Activated T-cell treated with anti-CD3 and anti-CD28 coated beads for 4 hours (primary cell): Measurements from ENCODE around the gene TMEM161A.
"Not testable (repeated sequence)": the region's sequence is repeated elsewhere in the genome, so short reads cannot be mapped to it uniquely, and the experiment has no call there.

ENCODE experiments used
- DNase-seq: peaks from one replicate; pipeline ENCODE4 v3.0.0-alpha.2; 2020

Gene TMEM161A

DNA sequence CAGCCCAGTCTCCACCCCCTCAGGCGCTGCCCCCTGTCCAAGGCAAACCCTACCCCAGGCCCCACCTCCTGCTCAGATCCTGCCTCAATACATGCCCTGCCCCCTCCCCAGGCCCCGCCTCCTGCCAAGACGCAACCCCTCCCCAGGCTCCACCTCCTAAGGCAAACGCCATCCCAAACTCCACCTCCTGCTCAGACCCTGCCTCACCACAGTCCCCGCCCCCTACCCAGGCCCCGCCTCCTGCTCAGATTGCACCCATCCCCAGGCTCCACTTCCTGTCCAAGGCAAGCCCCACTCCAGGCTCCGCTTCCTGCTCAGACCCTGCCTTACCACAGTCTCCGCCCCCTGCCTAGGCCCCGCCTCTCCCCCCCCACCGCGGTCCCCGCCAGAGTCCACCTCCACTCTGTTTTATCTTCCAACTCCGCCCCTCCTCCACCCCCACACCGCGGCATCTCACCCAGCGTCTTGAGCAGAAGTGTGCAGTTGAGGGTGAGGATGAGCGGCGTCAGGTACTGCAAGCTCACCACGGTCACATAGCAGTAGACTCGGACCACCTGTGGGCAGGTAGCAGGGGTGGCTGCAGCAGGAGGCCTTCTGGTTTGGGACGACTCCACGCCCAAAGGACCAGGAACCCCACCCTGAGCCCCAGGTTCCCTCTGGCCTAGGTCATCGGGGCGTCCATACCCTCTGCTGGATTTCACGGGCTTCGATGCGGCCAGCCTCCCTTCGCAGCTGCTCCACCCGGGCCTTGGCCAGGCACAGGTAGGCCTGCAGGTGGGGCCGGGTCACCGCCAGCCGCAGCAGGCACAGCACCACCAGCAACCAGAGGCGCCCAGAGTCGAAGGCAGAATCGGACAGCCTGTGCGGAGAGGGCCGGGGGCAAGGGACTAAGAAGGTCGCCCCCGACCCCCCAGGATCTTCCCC lies 17.7 kb downstream of the TMEM161A start:
- DNase-seq: no peak

DNA sequence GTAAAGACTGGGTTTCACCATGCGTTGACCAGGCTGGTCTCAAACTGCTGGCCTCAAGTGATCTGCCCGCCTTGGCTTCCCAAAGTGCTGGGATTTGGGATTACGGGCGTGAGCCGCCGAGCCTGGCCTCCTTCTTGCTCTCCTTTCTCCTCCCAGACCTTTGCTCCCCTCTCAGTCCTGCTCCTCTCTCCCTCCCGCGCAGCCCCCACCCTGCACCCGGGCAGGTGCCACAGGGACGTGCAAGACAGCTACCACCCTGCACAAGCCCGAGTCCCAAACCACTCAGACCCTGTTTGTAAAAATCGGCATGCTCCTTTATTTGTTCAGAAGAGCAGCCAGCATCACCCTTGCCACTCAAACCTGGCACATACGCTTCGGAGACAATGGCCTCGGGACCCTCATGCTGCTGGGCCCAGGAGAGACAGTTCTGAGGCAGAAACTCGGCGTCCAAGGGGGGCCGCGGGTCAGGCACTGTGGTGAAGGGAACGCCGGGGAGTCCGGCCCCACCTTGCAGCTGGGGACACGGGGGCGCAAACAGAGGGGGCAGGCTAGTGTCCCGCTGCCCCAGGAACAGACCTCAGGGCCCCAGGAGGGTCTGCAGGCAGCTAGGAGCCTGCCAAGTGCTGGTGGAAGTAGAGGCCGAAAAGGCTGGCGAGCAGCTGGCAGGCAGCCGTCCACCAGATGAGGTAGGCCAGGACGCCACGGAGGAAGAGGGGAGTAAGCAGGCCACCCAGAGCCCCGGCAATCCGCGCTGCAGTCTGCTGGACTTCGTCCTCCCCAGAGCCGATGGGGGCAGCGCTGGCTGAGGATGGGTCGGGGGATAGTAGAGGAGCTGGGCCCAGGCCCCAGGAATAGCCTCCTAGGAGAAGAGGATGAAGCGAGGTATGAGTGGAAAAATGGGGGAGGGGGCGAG lies 18.7 kb downstream of the TMEM161A start:
- DNase-seq: no peak

DNA sequence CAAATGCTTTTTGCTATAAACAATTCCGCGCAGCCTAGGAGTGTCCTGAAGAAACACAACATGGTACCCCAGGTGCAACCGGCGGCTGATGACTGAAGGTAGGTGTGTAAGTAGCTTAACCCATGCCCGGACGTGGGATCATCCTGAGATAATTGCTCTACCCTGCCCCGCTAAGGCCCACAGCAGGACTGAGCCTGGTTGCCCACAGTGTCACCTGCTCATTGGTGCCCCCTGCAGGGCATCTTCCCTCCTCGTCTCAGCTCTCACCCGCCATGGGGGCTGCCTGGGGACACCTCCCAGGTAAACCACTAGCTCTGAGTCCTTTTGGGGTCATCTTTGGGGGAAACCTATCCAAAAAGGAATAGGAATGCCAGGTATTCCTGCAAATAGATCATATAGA lies 22.3 kb downstream of the TMEM161A start:
- peak; percentile 30 for DNase-seq

DNA sequence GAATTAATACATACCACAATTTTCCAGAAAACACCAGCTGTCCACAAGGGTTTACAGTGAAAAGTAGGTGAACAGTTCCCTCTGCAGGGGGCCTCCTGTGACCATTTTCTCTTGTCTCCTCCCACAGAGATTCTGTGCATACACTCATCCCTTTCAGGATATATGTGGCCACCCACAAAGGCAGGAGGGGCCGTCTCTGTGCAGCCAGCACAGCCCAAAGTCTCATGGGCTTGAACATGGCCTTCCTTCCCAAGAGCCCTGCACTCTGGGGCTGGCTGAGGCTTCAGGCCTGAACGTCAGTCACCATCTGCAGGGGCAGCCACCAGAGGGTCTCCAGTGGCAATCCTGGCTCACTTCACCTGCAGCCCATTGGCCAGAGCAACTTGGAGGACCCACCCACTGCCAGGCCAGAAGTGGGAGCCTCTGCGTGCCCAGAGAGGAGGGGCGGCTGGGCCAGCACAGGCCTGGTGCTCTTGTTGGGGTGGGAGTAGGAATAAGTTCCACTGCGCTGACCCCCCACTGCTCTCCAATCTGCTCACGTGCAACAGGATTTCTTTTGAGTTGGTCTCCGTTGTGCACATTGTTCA lies 25.1 kb downstream of the TMEM161A start:
- DNase-seq: no peak

DNA sequence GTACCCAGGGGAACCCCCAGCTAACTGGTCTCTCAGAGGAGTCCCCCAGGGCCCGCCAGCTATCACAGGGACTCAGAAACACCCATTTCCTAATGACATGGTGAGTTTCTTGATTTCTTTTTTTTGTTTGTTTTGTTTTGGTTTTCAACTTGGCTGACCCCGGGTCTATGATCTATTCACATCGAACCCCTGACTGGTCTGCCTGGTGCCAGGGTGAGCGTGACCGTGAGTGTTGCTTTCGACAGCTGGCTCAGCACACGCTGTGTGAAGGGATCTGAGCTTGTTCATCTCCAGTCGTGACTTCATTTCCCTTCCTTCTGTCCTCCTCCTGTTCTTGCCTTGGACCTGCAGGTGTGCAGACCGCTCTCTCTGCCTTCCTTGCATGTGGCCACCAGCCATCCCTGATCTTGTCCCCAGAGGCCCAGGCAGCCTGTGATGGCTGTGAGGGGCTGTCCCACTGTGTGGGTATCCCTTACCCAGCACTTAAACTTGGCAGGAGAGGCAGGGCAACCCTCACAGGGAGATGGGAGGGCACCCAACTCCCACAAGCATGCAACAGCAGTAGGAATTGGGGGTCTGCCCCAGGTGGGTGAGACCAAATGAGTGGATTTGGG lies 26.2 kb downstream of the TMEM161A start:
- DNase-seq: no peak

DNA sequence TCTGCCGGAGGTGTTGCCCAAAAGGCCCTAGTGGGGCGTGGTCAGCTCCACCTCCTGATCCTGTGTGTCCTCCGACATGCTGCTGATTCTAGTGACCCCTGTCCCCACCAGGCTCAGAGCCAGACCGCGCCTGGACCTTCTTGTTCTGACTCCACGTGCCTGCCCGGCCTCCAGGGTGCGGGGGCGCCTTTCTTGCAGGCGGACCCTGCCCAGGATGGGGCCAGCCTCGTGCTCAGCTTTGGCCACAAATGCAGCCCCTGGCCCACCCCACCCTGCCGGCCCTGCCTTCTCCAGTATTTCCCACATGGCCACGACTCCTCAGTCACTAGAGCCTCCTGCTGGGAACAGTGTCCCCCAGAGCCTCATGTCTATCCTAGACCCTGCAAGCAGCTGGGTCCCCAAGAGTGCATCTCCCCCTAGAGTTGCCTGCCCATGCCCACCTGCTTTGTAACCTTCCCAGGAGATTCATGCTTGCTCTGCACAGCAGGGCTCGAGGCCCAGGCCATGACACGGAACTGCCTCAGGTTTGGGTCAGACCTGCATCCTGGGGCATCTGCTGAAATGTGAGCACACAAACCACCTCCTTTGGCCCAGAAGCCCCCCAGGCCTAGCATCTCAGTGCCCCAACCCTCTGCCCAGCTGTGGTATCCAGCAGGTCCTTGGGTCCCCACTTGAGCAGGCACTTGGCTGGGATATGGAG lies 27.0 kb downstream of the TMEM161A start:
- DNase-seq: no peak

DNA sequence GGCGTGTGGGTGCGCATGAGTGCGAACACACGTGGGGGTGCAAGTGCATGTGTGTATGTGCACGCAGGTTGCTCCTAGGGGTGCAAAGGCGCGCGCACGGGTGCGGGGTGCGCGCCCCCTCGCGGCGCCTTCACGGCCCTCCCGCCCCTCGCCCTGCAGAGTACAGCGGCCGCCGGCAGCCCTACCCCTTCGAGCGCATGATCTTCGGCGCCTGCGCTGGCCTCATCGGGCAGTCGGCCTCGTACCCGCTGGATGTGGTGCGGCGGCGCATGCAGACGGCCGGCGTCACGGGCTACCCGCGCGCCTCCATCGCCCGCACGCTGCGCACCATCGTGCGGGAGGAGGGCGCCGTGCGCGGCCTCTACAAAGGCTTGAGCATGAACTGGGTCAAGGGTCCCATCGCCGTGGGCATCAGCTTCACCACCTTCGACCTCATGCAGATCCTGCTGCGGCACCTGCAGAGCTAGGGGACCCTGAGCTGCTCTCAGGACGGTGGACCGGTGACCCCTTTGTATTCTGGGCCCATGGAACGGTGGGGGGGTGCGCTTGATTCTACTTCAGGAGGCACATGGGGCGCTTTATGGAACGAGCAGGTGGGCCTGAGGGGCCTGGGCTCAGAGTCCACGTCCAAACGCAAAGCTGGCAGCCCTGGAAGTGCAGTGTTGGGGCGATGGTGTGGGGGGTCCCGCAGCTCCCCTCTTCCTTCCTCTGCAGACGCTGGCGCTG lies 27.7 kb downstream of the TMEM161A start:
- DNase-seq: no peak

DNA sequence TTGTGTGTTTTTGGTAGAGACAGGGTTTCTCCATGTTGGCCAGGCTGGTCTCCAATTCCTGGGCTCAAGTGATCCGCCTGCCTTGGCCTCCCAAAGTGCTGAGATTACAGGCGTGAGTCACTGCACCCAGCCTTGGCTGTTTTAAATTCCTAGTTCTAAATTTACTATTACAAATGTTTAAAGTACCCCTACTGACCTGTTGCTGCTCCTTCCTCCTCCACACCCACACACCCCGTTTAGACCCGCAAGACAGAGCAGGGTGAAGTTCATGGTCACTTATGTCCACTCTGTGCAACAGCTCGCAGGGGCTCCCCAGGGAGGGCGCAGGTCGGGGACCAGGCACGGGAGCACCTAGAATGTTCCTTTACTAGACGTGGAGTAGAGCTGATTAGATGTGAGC lies 28.7 kb downstream of the TMEM161A start:
- no peak for DNase-seq

DNA sequence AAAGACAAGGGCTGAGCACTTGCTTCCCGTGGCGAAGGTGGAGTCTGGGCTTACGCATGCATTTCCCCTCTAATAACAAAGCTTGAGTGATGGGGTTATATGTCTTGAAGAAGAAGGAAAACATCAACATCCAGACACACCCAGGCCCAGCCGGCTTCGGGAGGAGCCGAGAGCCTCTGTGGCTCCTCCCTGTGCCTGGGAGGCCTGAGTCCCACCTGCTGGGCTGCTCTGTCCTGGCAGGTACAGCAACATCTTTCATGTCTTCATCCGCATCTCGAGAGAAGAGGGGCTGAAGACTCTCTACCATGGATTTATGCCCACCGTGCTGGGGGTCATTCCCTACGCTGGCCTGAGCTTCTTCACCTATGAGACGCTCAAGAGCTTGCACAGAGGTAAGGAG lies 30.6 kb downstream of the TMEM161A start:
- DNase-seq: no peak

DNA sequence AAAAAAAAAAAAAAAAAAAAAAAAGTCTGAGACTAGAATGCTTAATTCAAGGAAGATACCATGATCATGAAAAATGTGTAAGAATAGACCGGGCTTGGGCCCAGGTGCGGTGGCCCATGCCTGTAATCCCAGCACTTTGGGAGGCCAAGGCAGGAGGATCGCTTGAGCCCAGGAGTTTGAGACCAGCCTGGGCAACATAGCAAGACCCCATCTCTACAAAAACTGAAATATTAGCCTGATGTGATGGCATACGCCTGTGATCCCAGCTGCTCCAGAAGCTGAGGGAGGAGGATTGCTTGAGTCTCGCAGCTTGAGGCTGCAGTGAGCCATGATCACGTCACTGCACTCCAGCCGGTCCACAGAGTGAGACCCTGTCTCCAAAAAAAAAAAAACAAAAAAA lies 31.3 kb downstream of the TMEM161A start:
- DNase-seq: not testable (repeated sequence)

DNA sequence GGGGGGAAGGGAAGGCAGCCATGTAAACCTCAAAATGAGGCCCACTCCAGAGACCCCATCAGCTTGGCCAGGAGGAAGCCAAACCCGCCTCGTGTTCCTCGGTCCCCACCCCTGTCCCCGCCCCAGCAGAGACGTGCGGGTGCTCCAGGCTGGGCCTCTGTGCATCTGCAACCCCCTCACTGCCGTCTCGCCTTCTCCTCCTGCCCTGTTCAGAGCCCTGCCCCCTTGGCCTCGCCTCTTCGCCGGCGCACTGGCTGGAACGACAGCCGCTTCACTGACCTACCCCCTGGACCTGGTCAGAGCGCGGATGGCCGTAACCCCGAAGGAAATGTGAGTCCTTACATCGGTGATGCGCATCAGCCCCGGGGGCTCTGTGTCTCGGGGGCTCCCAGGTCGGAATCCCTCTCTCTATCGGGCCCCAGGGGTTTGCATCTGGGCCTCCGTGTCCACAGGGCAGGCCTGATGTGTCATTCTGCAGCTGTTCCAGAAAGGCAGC lies 32.2 kb downstream of the TMEM161A start:
- DNase-seq: no peak

DNA sequence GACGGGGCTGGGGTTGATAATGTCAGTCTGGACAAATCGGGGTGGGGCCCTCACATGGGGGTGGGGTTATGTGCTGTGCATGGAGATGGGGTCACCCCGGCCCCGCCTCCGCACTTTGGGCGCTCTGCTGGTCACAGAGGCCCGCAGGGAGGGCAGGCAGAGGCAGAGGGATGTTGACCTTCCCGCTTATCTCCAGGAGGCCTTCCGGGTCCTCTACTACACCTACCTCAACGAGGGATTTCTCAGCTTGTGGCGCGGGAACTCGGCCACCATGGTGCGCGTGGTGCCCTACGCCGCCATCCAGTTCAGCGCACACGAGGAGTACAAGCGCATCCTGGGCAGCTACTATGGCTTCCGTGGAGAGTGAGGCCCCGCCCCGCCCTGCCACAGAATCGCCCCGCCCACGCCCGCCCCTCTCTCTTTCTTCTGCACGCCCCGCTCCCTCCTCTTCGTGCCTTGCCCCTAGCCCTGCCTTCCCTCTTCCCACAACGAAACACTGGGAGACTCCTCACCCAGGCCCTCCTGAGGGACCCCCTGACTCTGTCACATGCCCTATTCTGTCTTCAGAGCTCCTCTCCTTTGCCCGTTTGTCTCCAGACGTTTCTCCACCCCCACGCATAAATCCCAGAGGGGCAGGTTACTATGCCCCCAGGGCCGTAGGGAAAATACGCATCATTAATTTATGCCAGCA lies 32.8 kb downstream of the TMEM161A start:
- no peak for DNase-seq

DNA sequence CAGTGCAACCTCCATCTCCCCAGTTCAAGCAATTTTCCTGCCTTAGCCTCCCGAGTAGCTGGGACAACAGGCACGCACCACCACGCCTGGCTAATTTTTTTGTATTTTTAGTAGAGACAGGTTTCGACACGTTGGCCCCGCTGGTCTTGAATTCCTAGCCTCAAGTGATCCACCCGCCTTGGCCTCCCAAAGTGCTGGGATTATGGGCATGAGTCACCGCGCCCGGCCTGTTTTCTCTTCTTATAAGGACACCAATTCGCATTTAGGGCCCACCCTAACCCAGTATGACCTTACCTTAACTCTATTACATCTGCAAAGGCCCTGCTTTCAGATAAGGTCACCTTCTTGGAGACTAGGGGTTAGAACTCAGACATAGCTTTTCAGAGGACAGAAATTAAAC lies 35.1 kb downstream of the TMEM161A start:
- DNase-seq: no peak

DNA sequence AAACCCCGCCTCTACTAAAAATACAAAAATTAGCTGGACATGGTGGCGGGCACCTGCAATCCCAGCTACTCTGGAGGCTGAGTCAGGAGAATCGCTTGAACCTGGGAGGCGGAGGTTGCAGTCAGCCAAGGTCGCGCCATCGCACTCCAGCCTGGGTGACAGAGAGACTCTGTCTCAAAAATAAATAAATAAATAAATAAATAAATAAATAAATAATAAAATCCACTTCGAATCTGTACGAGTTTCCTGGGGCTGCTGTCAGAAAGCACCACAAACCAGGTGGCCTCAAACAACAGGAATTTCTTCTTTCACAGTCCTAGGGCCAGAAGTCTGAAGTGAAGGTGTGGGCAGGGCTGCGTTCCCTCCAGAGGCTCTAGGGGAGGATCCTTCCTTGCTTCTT lies 35.7 kb downstream of the TMEM161A start:
- not testable (repeated sequence) for DNase-seq

DNA sequence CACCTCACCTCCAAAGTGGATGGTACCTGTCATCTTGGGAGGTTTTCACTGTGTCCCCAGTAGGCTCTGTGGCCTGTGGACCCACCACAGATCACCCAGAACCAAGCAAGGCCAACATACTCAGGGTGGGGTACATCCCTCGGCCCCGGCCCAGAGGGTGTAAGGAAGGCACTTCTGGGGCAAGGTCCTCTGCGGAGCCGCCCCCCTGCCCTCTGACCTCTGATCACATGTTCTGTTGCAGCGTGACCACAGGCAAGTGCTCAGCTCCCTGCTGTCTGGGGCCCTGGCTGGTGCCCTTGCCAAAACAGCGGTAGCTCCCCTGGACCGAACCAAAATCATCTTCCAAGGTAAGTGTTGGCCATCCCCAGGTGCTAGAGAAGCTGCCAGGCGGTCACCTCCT lies 36.7 kb downstream of the TMEM161A start:
- DNase-seq: no peak

DNA sequence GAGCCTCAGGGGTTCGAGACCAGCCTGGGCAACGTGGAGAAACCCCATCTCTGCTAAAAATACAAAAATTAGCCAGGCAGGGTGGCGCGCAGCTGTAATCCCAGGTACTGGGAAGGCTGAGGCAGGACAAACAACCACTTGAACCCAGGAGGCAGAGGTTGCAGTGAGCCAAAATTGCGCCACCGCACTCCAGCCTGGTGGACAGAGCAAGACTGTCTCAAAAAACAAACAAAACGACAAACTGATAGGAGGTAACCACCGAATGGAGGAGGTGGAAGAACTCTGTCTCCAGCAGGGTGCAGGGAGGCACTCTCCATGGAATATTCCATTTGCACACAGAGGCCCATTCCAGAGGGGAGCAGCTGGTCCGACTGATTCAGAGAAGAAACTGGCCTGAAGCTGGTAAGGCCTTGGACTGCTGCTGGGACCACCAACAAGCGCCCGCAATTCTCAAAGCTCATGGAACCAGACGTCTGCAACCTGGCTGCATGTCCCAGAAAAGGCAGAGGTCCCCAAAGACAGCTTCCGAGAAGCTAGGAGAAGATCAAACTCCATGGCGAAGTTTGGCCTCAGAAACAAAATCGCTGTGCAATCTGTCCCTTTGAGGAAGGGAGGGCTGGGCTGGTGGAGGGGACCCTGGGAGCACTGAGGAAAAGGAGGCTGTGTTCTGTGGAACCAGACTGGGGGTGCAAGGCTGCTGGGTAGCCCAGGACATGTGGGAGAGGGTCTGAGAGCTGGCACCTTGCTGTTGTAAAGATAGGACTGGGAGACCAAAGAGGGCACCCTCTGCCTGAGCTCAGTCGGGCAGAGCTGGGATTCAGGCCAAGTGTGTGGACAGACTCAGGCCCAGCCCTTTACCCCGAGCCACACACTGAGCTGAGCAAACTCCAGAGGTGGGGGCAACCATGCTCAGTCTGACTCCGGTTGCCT lies 39.3 kb downstream of the TMEM161A start:
- no peak for DNase-seq

DNA sequence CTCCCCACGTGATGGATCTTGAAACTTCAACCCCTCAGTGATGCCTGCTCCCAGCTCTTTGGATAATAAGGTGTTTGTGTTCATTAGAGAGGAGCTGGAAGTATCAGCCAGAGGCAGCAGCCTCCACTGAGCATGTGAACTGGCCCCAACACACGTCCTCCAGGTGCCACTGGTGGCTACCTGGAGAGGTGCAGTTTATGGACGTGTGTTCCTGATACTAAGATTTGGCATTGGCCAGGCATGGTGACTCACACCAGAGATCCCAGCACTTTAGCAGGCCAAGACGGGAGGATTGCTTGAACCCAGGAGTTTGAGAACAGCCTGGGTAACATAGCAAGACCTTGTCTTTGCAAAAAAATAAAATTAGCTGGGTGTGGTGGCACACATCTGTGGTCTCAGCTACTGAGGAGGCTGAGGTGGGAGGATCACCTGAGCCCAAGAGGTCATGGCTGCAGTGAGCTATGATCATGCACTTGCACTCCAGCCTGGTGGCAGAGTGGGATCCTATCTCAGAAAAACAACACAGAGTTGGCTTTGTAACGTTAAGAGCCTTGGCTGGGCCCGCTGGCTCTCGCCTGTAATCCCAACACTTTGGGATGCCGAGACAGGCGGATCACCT lies 40.1 kb downstream of the TMEM161A start:
- no peak for DNase-seq

DNA sequence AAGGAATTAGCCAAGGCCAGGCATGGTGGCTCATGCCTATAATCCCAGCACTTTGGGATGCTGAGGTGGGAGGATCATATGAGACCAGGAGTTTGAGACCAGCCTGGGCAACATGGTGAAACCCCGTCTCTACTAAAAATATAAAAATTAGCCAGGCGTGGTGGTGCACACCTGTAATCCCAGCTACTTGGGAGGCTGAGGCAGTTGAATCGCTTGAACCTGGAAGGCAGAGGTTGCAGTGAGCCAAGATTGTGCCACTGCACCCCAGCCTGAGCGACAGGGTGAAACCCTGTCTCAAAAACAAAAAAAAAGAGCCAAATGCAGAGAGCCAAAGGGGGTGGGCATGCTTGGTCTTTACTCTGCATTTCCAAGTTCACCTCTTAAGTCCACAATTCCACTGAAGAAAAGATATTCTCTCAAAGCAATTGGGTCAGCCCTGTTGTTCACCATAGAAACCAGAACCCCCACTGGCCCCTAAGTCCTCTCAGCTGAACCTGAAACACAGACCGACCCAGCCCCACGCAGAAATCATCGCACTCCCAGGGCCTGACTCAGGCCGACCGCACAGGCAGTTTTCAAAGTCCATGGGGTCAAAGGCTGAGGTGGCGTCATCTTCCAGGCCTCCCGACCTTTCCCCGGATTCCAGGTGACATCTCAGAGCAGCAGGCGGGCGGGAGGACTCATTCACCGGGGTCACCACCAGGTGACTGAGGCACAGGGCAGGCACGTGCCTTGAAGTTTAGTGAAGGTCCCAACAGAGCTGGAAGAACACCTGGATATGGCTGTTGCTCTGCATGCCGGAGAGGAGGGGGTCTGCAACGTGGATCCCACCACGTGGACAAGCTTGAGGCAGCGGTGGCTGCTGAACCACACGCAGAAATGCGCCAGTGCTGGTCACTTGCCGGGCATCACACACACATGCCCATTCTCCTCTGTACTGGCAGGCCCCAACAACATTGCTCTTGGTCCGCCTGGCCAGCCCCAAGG lies 41.3 kb downstream of the TMEM161A start:
- DNase-seq: no peak
